ENCODE data around the gene DNAH8. TPM values are rescaled to one million over a fixed set of nuclear protein-coding genes. Genes with fewer than 3 reads are reported as not detected.

DNAH8 gene
- total RNA-seq, 1 experiment from 2014 or later, result not detected

DNA sequence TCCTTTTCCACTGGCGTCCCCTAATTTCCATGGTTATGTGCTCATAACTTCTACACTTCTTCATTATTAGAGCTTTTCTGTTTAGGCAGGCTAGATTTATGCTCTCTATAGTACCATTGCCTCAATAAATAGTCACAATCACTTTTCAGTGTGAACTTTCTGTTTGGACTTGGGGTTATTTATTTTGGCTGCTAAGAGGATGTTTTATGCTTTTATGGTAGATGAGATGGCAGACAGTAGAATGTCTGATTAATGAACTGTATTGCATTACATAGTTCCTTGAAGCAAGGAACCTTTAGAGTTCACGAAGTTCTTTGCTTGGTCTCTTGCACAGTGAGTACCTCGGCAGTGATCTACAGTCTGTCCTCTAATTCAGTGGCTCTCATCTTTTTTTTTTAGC is 6.9 kb downstream of the DNAH8 start:
- Histone ChIP-seq H3K36me3 (ENCODE audit: control insufficient read depth in 1 of 2, insufficient read depth in 2 of 2, low read length in 2 of 2) (no peaks in the 10 kb centered on the region), H3K4me1 (ENCODE audit: control insufficient read depth in 1 of 2, insufficient read depth in 2 of 2, low read length in 2 of 2) (no peaks in the 10 kb centered on the region), H3K9ac (ENCODE audit: low read length) (no peak overlapping the region), H3K9me3 (ENCODE audit: control insufficient read depth in 1 of 2, insufficient read depth in 1 of 2, low read depth in 1 of 2, low read length in 2 of 2) (no peaks in the 10 kb centered on the region), H3K27ac (ENCODE audit: low read depth, low read length) (no peak overlapping the region), H4K20me1 (ENCODE audit: insufficient read depth) (no peaks in the 10 kb centered on the region), H3K79me2 (ENCODE audit: insufficient read depth, low read length) (no peaks in the 10 kb centered on the region), H3K4me2 (ENCODE audit: low read length) (no peak overlapping the region), H3K27me3 (ENCODE audit: insufficient read depth, low read length) (no peaks in the 10 kb centered on the region), H2AFZ (ENCODE audit: low read depth, low read length, poor library complexity, severe bottlenecking) (no peak overlapping the region), H3K9me2 (ENCODE audit: insufficient read depth) (no peaks in the 10 kb centered on the region), H3K4me3 (replicated peaks in 1 of 2; ENCODE audit: low read depth in 1 of 2, low read length in 2 of 2) (no peak overlapping the region)
- ChIA-PET RAD21 (ENCODE audit: low non-redundant PET in 1 of 2, low total read pairs in 2 of 2, uncharacterized antibody in 2 of 2, unreplicated experiment in 2 of 2) (no interaction called here), CTCF (no interaction called here), POLR2A (no interaction called here)
- TF ChIP-seq ZNF274 (IDR thresholded peaks at IDR 0.05; ENCODE audit: low read depth, low read length) (no peak), SIN3A (IDR thresholded peaks at IDR 0.05; ENCODE audit: low read depth) (no peak), RAD21 (IDR thresholded peaks at IDR 0.05; ENCODE audit: low read depth) (no peak), YY1 (IDR thresholded peaks at IDR 0.05; ENCODE audit: extremely low read depth, insufficient replicate concordance, low read depth, low read length) (no peak), FOSL1 (IDR thresholded peaks at IDR 0.05; ENCODE audit: low read depth) (no peak), EZH2 (IDR thresholded peaks at IDR 0.05) (no peak), TCF7L2 (IDR thresholded peaks at IDR 0.05; ENCODE audit: borderline replicate concordance, extremely low read depth, insufficient read depth, insufficient read length) (no peak), ZFX (IDR thresholded peaks at IDR 0.05) (no peak), POLR2A (IDR thresholded peaks at IDR 0.05; ENCODE audit: borderline replicate concordance, extremely low read depth, insufficient read depth, insufficient read length) (no peak), EGR1 (IDR thresholded peaks at IDR 0.05; ENCODE audit: low read depth) (no peak), SP1 (IDR thresholded peaks at IDR 0.05; ENCODE audit: low read depth) (no peak)
- TF ChIP-seq, protein P1, sequence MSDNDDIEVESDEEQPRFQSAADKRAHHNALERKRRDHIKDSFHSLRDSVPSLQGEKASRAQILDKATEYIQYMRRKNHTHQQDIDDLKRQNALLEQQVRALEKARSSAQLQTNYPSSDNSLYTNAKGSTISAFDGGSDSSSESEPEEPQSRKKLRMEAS (IDR thresholded peaks at IDR 0.05), result no peak
- TF ChIP-seq, protein P2, sequence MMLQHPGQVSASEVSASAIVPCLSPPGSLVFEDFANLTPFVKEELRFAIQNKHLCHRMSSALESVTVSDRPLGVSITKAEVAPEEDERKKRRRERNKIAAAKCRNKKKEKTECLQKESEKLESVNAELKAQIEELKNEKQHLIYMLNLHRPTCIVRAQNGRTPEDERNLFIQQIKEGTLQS (IDR thresholded peaks at IDR 0.05), result no peak
- TF ChIP-seq, protein P3, sequence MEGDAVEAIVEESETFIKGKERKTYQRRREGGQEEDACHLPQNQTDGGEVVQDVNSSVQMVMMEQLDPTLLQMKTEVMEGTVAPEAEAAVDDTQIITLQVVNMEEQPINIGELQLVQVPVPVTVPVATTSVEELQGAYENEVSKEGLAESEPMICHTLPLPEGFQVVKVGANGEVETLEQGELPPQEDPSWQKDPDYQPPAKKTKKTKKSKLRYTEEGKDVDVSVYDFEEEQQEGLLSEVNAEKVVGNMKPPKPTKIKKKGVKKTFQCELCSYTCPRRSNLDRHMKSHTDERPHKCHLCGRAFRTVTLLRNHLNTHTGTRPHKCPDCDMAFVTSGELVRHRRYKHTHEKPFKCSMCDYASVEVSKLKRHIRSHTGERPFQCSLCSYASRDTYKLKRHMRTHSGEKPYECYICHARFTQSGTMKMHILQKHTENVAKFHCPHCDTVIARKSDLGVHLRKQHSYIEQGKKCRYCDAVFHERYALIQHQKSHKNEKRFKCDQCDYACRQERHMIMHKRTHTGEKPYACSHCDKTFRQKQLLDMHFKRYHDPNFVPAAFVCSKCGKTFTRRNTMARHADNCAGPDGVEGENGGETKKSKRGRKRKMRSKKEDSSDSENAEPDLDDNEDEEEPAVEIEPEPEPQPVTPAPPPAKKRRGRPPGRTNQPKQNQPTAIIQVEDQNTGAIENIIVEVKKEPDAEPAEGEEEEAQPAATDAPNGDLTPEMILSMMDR (IDR thresholded peaks at IDR 0.05 in 2 of 3, conservative IDR thresholded peaks at IDR 0.05 in 1 of 3; ENCODE audit: borderline replicate concordance in 1 of 3, insufficient read depth in 1 of 3, low read depth in 2 of 3, low read length in 2 of 3), result no peak
- TF ChIP-seq, protein P4, sequence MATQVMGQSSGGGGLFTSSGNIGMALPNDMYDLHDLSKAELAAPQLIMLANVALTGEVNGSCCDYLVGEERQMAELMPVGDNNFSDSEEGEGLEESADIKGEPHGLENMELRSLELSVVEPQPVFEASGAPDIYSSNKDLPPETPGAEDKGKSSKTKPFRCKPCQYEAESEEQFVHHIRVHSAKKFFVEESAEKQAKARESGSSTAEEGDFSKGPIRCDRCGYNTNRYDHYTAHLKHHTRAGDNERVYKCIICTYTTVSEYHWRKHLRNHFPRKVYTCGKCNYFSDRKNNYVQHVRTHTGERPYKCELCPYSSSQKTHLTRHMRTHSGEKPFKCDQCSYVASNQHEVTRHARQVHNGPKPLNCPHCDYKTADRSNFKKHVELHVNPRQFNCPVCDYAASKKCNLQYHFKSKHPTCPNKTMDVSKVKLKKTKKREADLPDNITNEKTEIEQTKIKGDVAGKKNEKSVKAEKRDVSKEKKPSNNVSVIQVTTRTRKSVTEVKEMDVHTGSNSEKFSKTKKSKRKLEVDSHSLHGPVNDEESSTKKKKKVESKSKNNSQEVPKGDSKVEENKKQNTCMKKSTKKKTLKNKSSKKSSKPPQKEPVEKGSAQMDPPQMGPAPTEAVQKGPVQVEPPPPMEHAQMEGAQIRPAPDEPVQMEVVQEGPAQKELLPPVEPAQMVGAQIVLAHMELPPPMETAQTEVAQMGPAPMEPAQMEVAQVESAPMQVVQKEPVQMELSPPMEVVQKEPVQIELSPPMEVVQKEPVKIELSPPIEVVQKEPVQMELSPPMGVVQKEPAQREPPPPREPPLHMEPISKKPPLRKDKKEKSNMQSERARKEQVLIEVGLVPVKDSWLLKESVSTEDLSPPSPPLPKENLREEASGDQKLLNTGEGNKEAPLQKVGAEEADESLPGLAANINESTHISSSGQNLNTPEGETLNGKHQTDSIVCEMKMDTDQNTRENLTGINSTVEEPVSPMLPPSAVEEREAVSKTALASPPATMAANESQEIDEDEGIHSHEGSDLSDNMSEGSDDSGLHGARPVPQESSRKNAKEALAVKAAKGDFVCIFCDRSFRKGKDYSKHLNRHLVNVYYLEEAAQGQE (IDR thresholded peaks at IDR 0.05; ENCODE audit: low read depth), result no peak
- TF ChIP-seq, protein P5, sequence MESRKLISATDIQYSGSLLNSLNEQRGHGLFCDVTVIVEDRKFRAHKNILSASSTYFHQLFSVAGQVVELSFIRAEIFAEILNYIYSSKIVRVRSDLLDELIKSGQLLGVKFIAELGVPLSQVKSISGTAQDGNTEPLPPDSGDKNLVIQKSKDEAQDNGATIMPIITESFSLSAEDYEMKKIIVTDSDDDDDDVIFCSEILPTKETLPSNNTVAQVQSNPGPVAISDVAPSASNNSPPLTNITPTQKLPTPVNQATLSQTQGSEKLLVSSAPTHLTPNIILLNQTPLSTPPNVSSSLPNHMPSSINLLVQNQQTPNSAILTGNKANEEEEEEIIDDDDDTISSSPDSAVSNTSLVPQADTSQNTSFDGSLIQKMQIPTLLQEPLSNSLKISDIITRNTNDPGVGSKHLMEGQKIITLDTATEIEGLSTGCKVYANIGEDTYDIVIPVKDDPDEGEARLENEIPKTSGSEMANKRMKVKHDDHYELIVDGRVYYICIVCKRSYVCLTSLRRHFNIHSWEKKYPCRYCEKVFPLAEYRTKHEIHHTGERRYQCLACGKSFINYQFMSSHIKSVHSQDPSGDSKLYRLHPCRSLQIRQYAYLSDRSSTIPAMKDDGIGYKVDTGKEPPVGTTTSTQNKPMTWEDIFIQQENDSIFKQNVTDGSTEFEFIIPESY (IDR thresholded peaks at IDR 0.05; ENCODE audit: extremely low read depth, insufficient replicate concordance, low read length), result no peak
- BruUV-seq (replicated peaks), result no TSS peak
- intact Hi-C loops (cut with micrococcal nuclease), result no loop called here
- ATAC-seq (no peak), DNase-seq (ENCODE audit: low read depth, low spot score) (no peak)
